GM12878 (cell line): ENCODE results near the gene RCOR2.

Source experiments
- ATF7 ChIP-seq: fragments of 450-650 bp; IDR thresholded peaks from 2 replicates; pipeline ENCODE4 v1.6.1; 2016; ENCODE audit warnings: low read depth, mild to moderate bottlenecking
- EZH2 ChIP-seq: IDR thresholded peaks from 2 replicates; pipeline ENCODE4 v1.6.1; 2012; ENCODE audit warnings: low read depth, mild to moderate bottlenecking, control low read depth, inconsistent platforms, low read length, borderline replicate concordance; ENCODE audit not compliant: control insufficient read depth
- MEF2A ChIP-seq: IDR thresholded peaks from 2 replicates; pipeline ENCODE4 v1.6.1; 2011; ENCODE audit warnings: low read depth, mild to moderate bottlenecking, low read length, moderate library complexity; ENCODE audit not compliant: insufficient read depth
- POLR2A ChIP-seq: IDR thresholded peaks from 2 replicates; pipeline ENCODE4 v1.6.1; 2011; ENCODE audit warnings: low read depth, mild to moderate bottlenecking, low read length
- POLR2AphosphoS5 ChIP-seq: IDR thresholded peaks from 2 replicates; pipeline ENCODE4 v1.6.1; 2011; ENCODE audit warnings: mild to moderate bottlenecking, low read length, inconsistent platforms
- SIN3A ChIP-seq: IDR thresholded peaks from 2 replicates; pipeline ENCODE4 v1.6.1; 2012; ENCODE audit warnings: low read depth, low read length, improper control_type of control experiment
- TF ChIP-seq, protein P1 (sequence below): IDR thresholded peaks from 2 replicates; pipeline ENCODE4 v1.6.1; 2012; ENCODE audit warnings: mild to moderate bottlenecking, low read depth, low read length
- TF ChIP-seq, protein P2 (sequence below): IDR thresholded peaks from 2 replicates; pipeline ENCODE4 v1.6.1; 2012; ENCODE audit warnings: low read length, inconsistent platforms
- TF ChIP-seq, protein P3 (sequence below), 3 experiments: IDR thresholded peaks in 2 of 3; conservative IDR thresholded peaks in 1 of 3; 2 replicates each; pipeline ENCODE4 v1.5.1; 2011; ENCODE audit warnings: low read depth in 3 of 3, low read length in 3 of 3, mild to moderate bottlenecking in 3 of 3, control low read depth in 2 of 3, moderate library complexity in 2 of 3, inconsistent platforms in 1 of 3, mixed read lengths in 1 of 3; ENCODE audit not compliant: control insufficient read depth in 2 of 3, insufficient read depth in 1 of 3; ENCODE audit errors: extremely low read depth in 1 of 3
- TF ChIP-seq, protein P4 (sequence below): fragments of 450-650 bp; IDR thresholded peaks from 2 replicates; pipeline ENCODE4 v1.6.1; 2016; ENCODE audit warnings: mild to moderate bottlenecking
- TF ChIP-seq, protein P5 (sequence below): fragments of 450-650 bp; conservative IDR thresholded peaks from 2 replicates; pipeline ENCODE4 v1.6.1; 2017; ENCODE audit warnings: mild to moderate bottlenecking, moderate library complexity

DNA sequence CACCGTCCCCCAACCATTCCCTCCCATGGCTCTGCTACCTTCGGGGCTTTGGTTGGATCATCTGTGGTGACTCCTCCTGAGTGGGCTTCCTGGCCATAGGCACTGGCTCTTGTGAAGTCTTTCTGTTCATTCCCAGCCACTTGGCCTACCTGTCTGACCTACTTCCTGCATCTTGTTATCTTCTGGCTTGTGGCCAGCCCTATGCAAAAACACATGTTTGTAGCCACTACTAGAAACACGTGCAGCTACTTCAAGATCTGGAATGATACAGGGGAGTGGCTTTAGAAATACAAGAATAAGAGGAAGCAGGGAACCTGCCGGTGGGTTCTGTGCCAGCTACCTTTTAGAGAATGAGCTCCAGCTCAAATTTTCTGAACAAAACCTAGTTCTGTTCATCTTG is 20.9 kb downstream of the RCOR2 start:
- TF ChIP-seq, protein P1, sequence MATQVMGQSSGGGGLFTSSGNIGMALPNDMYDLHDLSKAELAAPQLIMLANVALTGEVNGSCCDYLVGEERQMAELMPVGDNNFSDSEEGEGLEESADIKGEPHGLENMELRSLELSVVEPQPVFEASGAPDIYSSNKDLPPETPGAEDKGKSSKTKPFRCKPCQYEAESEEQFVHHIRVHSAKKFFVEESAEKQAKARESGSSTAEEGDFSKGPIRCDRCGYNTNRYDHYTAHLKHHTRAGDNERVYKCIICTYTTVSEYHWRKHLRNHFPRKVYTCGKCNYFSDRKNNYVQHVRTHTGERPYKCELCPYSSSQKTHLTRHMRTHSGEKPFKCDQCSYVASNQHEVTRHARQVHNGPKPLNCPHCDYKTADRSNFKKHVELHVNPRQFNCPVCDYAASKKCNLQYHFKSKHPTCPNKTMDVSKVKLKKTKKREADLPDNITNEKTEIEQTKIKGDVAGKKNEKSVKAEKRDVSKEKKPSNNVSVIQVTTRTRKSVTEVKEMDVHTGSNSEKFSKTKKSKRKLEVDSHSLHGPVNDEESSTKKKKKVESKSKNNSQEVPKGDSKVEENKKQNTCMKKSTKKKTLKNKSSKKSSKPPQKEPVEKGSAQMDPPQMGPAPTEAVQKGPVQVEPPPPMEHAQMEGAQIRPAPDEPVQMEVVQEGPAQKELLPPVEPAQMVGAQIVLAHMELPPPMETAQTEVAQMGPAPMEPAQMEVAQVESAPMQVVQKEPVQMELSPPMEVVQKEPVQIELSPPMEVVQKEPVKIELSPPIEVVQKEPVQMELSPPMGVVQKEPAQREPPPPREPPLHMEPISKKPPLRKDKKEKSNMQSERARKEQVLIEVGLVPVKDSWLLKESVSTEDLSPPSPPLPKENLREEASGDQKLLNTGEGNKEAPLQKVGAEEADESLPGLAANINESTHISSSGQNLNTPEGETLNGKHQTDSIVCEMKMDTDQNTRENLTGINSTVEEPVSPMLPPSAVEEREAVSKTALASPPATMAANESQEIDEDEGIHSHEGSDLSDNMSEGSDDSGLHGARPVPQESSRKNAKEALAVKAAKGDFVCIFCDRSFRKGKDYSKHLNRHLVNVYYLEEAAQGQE: no peak
- TF ChIP-seq, protein P2, sequence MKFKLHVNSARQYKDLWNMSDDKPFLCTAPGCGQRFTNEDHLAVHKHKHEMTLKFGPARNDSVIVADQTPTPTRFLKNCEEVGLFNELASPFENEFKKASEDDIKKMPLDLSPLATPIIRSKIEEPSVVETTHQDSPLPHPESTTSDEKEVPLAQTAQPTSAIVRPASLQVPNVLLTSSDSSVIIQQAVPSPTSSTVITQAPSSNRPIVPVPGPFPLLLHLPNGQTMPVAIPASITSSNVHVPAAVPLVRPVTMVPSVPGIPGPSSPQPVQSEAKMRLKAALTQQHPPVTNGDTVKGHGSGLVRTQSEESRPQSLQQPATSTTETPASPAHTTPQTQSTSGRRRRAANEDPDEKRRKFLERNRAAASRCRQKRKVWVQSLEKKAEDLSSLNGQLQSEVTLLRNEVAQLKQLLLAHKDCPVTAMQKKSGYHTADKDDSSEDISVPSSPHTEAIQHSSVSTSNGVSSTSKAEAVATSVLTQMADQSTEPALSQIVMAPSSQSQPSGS: no peak
- TF ChIP-seq POLR2AphosphoS5 (no peak), MEF2A (no peak), ATF7 (no peak), EZH2 (no peak), POLR2A (no peak), SIN3A (no peak)
- TF ChIP-seq, protein P3, sequence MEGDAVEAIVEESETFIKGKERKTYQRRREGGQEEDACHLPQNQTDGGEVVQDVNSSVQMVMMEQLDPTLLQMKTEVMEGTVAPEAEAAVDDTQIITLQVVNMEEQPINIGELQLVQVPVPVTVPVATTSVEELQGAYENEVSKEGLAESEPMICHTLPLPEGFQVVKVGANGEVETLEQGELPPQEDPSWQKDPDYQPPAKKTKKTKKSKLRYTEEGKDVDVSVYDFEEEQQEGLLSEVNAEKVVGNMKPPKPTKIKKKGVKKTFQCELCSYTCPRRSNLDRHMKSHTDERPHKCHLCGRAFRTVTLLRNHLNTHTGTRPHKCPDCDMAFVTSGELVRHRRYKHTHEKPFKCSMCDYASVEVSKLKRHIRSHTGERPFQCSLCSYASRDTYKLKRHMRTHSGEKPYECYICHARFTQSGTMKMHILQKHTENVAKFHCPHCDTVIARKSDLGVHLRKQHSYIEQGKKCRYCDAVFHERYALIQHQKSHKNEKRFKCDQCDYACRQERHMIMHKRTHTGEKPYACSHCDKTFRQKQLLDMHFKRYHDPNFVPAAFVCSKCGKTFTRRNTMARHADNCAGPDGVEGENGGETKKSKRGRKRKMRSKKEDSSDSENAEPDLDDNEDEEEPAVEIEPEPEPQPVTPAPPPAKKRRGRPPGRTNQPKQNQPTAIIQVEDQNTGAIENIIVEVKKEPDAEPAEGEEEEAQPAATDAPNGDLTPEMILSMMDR (IDR thresholded peaks at IDR 0.05 in 2 of 3, conservative IDR thresholded peaks at IDR 0.05 in 1 of 3; ENCODE audit: control insufficient read depth in 2 of 3, extremely low read depth in 1 of 3, insufficient read depth in 1 of 3, low read depth in 3 of 3, low read length in 3 of 3): no peak
- TF ChIP-seq, protein P4, sequence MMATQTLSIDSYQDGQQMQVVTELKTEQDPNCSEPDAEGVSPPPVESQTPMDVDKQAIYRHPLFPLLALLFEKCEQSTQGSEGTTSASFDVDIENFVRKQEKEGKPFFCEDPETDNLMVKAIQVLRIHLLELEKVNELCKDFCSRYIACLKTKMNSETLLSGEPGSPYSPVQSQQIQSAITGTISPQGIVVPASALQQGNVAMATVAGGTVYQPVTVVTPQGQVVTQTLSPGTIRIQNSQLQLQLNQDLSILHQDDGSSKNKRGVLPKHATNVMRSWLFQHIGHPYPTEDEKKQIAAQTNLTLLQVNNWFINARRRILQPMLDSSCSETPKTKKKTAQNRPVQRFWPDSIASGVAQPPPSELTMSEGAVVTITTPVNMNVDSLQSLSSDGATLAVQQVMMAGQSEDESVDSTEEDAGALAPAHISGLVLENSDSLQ: no peak
- TF ChIP-seq, protein P5, sequence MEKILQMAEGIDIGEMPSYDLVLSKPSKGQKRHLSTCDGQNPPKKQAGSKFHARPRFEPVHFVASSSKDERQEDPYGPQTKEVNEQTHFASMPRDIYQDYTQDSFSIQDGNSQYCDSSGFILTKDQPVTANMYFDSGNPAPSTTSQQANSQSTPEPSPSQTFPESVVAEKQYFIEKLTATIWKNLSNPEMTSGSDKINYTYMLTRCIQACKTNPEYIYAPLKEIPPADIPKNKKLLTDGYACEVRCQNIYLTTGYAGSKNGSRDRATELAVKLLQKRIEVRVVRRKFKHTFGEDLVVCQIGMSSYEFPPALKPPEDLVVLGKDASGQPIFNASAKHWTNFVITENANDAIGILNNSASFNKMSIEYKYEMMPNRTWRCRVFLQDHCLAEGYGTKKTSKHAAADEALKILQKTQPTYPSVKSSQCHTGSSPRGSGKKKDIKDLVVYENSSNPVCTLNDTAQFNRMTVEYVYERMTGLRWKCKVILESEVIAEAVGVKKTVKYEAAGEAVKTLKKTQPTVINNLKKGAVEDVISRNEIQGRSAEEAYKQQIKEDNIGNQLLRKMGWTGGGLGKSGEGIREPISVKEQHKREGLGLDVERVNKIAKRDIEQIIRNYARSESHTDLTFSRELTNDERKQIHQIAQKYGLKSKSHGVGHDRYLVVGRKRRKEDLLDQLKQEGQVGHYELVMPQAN: no peak
